Fibroblast of skin of scalp (primary cell): Measurements from ENCODE around the gene CCIN.

Source experiments
- DNase-seq: peaks from one replicate; pipeline ENCODE4 v3.0.0-alpha.2; 2013

CCIN gene

GRCh38 chr9:36191686-36192085, 22.5 kb downstream of the CCIN start:
- DNase-seq, result no peak

DNA sequence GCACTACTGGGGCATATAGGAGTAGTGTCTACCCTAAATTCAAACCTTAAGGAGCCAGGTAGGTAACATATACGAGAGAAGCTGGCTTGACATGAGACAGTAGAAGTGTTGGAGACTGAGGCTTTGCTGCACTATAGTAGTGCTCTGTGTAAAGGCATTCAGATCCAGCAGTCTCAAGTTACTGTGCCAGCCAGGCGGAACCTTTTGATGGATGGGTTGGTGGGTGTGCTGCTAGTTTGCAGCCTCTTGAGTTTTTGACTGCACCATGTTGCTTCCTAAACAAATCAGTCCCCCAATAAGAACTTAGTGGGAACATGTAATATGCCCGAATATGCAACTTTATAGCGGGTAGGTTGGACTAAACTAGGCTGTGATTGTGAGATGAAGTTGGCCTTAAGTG, 23.0 kb downstream of the CCIN start:
- no peak for DNase-seq

DNA sequence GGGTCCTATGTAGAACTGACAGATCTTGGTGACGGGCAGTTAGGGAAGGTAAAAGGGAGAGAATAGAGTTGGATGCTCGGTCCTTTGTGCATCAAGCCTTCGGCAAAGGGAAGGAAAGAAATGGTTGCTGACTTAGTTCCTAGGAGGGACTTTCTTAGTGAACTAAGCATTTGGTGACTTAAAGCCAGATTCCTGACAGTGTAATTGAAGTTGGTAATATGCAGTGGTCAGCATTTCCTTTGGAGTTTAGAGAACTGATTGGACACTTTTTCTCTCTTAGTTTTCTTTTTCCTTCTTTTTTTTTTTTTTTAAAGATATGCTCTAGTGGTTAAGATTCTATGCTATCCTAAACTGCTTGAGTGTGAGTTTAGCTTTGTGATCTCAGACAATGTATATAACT, 23.8 kb downstream of the CCIN start:
- DNase-seq, result no peak

DNA sequence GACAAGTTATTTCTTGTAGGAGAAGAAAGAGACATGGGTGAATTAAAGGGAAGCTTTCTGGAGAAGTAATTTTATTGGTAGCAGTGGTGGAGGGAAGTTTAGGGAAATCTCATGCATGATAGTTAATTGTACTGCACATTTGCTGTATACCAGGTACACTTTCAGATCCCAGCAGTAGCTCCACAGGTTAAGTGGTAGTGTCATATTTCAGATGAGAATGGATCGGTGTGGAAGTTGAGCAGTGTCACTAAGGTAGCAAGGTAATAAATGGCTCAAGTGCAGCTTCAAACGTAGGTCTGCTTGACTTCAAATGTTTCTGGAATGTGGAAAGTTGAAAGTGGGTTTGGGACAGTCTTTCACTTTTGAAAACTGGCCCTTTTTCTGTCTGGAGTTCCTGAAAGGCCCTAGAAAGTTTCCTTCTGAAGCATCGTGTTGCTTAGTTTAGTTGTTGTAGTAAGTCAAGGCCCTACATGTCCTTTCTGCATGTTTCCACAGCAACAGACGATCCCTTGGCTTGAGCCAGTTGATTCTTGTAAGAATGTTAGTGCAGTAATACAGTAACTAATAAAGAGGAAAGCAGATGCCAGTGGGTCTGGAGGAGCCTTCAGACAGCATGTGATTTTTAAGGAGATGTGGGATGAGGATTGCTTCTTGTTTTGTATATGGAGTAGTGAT, 25.3 kb downstream of the CCIN start:
- no peak for DNase-seq

- no peak for DNase-seq
Observed at GRCh38 chr9:36204906-36205547, 35.8 kb downstream of the CCIN start.

- peak; percentile 25 for DNase-seq
Observed at GRCh38 chr9:36207016-36207415, 37.8 kb downstream of the CCIN start.

DNA sequence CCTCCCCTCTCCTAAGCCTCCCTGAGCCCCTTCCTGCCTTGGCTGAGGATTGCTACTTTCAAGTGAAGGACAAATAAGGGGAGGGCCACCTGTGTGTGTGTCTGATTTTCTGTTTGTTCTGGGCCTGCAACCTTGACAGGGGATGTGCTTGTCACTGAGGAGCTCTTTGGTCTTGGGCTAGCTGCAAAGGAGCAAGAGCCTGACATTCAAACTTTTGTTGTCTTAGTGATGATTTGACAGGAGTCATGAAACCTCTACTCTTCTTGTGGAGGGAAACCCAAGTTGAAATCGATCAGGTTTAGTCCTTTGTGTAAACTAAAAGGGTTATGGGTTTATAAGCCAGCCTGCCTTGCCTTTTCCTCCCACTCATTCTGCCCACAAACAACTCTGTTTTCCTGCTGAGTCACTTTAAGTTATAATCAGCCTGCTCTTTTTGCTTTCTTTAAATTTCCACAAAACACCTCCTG, 38.4 kb downstream of the CCIN start:
- no peak for DNase-seq

DNA sequence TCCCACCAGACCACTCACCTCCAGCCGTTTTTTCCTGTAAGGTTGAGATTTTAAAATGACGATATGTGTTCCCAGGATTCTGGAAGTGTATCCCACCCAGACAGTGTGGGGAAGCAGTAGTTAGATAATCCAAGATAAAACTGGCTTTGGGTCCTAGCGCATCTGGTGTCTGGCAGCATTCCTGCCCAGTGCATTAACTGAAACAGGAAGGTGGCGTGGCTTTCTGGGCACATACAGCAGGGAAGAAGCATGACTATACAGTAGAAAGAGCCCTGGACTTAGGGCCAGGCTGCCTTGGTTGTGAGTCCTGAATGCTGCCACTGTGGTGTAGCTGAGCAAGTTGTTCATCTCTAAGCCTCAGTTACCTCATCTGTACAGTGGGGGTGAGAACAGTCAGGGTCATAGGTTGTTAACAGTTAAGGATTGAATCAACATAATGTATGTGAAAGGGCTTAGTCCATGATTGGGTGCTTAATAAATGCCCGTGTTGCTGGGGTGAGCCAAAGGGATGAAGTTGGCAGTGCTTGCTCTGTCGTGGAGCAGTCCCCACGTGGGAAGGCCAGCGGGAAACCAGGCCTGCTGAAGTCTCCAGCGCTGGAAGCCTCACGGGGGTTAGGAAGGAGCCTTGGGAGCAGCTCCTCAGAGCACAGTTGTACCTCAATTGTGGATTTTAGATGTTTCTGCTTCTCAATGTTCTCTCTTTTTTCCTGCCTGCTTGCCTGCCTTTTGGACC, 39.5 kb downstream of the CCIN start:
- no peak for DNase-seq

- no peak for DNase-seq
Observed at GRCh38 chr9:36210722-36211121, 41.5 kb downstream of the CCIN start.

GRCh38 chr9:36211510-36211909, 42.3 kb downstream of the CCIN start:
- DNase-seq, result no peak

DNA sequence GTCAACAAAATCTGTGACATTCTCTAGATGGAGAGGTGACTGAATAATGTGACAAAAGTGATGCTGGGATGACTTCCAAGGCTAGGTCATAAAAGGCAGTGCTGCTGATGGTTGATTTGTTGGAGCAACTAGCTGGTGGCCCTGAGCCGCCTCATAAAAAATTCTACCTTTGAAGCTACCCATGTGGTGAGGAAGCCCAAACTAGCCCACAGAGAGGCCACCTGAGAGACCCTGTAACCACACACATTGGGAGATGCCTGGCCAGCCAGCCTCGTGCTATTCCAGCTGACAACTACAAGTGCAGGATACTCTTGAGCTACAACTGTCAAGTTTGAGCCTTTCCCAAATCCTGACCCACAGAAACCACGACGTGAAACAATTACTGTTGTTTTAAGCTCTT, 44.2 kb downstream of the CCIN start:
- DNase-seq, result no peak

- DNase-seq, result no peak
Observed at GRCh38 chr9:36213989-36214388, 44.8 kb downstream of the CCIN start.

- peak; percentile 29 for DNase-seq
Observed at GRCh38 chr9:36214571-36214970, 45.4 kb downstream of the CCIN start.

DNA sequence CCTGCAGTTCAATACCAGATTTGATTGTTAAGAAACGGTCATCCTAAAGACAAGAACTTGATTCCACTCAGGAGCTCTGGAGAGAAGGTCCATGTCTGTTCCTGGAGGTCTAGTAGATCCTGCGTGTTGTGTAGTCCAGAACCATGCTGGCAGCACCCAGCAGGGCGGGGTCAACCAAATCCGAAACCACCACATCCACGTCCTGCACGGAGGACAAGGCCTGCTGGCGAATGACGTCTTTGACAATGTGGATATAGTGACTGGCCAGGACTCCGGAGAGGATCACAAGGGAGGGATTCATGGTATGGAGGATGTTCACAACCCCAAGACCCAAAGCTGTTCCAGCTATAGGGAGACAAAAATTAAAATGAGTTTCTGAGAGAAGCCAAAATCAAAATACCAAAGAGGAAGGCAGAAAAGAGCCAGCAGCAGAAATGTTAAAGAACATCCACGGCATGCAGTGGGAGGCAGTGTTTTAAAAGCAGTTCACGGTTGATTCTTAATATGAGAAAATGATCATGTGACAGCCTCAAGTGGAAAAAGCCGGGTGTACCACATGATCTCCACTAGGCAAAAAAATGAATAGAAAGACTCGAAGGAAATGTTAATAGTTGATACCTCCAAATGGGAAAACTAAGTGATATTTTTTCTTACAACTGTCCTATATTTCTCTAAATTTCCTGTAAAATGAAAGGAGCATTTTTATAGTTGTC, 48.2 kb downstream of the CCIN start:
- DNase-seq, result no peak

DNA sequence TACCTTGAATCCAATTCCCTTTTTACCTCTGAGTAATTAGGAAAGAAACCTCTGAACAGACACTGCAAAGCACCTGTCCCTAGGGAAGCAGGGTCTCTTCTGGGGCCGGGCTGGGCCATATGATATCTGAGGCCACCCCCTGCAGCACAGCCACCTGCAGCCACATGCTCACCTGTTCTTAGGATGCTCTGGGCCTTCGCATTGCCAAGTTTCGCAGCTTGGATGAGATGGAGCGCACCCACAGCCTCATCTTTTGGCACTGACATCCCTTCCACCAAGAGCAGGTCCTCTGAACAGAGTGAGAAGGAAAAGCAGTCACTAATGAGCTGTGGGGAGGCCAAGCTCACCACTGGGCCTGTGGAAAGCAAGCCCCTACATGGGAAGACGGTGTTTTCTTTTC, 48.8 kb downstream of the CCIN start:
- DNase-seq, result no peak

- no peak for DNase-seq
Observed at GRCh38 chr9:36218411-36218901, 49.3 kb downstream of the CCIN start.
